Measurements from ENCODE around the gene OASL. TPM values are rescaled to one million over a fixed set of nuclear protein-coding genes. Genes with fewer than 3 reads are reported as not detected.

The OASL gene
- polyA plus RNA-seq, 1 of the 3 experiments (the other 2 are of a cell fraction): 0.41 TPM

- Histone ChIP-seq H3K4me1 (ENCODE audit: control insufficient read depth in 1 of 2, insufficient read depth in 2 of 2, low read depth in 1 of 2, low read length in 1 of 2) (peaks cover 0 to 2% of the 10 kb centered on the region in 2 experiments; a peak in 1 of 4 replicates), H3K79me2 (ENCODE audit: insufficient read depth) (no peaks in the 10 kb centered on the region), H3K9me2 (no peaks in the 10 kb centered on the region), H3K36me3 (replicated peaks in 1 of 2; ENCODE audit: control insufficient read depth in 1 of 2, insufficient read depth in 2 of 2, low read length in 1 of 2) (no peaks in the 10 kb centered on the region), H3K9ac (no peak overlapping the region), H3K4me2 (no peak overlapping the region), H3K4me3 (ENCODE audit: low read depth in 2 of 2, low read length in 1 of 2) (no peak overlapping the region), H4K20me1 (ENCODE audit: insufficient read depth) (no peaks in the 10 kb centered on the region), H3K9me3 (no peaks in the 10 kb centered on the region), H2AFZ (ENCODE audit: low read depth) (no peak overlapping the region), H3F3A (replicated peaks; ENCODE audit: insufficient read depth) (no peaks in the 10 kb centered on the region), H3K27me3 (ENCODE audit: insufficient read depth) (no peaks in the 10 kb centered on the region), H3K27ac (ENCODE audit: low read depth in 2 of 2, low read length in 1 of 2) (no peak overlapping the region)
- 21% methylated on average over 1 of the region's 1 CpG for whole genome bisulfite sequencing (ENCODE audit: low lambda C conversion rate)
- ChIA-PET CTCF (no interaction called here), POLR2A (no interaction called here)
- no peak for DNase-seq
- TF ChIP-seq TCF12 (IDR thresholded peaks at IDR 0.05): no peak
- TF ChIP-seq, protein P1, sequence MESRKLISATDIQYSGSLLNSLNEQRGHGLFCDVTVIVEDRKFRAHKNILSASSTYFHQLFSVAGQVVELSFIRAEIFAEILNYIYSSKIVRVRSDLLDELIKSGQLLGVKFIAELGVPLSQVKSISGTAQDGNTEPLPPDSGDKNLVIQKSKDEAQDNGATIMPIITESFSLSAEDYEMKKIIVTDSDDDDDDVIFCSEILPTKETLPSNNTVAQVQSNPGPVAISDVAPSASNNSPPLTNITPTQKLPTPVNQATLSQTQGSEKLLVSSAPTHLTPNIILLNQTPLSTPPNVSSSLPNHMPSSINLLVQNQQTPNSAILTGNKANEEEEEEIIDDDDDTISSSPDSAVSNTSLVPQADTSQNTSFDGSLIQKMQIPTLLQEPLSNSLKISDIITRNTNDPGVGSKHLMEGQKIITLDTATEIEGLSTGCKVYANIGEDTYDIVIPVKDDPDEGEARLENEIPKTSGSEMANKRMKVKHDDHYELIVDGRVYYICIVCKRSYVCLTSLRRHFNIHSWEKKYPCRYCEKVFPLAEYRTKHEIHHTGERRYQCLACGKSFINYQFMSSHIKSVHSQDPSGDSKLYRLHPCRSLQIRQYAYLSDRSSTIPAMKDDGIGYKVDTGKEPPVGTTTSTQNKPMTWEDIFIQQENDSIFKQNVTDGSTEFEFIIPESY (IDR thresholded peaks at IDR 0.05; ENCODE audit: borderline replicate concordance, low read depth): no peak
- TF ChIP-seq ELF1 (IDR thresholded peaks at IDR 0.05): no peak
- TF ChIP-seq RAD21 (IDR thresholded peaks at IDR 0.05; ENCODE audit: low read length): no peak
- no peak for TF ChIP-seq RCOR1 (IDR thresholded peaks at IDR 0.05; ENCODE audit: low read length)
- TF ChIP-seq SMC3 (IDR thresholded peaks at IDR 0.05; ENCODE audit: low read depth, low read length): no peak
- TF ChIP-seq CHD2 (IDR thresholded peaks at IDR 0.05; ENCODE audit: low read length, partially characterized antibody): no peak
- no peak for TF ChIP-seq MAX (IDR thresholded peaks at IDR 0.05; ENCODE audit: low read depth)
- no peak for TF ChIP-seq EZH2phosphoT487 (IDR thresholded peaks at IDR 0.05; ENCODE audit: borderline replicate concordance, low read depth)
- TF ChIP-seq, protein P2, sequence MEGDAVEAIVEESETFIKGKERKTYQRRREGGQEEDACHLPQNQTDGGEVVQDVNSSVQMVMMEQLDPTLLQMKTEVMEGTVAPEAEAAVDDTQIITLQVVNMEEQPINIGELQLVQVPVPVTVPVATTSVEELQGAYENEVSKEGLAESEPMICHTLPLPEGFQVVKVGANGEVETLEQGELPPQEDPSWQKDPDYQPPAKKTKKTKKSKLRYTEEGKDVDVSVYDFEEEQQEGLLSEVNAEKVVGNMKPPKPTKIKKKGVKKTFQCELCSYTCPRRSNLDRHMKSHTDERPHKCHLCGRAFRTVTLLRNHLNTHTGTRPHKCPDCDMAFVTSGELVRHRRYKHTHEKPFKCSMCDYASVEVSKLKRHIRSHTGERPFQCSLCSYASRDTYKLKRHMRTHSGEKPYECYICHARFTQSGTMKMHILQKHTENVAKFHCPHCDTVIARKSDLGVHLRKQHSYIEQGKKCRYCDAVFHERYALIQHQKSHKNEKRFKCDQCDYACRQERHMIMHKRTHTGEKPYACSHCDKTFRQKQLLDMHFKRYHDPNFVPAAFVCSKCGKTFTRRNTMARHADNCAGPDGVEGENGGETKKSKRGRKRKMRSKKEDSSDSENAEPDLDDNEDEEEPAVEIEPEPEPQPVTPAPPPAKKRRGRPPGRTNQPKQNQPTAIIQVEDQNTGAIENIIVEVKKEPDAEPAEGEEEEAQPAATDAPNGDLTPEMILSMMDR (IDR thresholded peaks at IDR 0.05): no peak
- TF ChIP-seq NFIC (IDR thresholded peaks at IDR 0.05; ENCODE audit: borderline replicate concordance): no peak
These were observed 25.1 kb upstream of the OASL start for GRCh38 chr12:121064116-121064515.

- Histone ChIP-seq H3K36me3 (replicated peaks in 1 of 2; ENCODE audit: control insufficient read depth in 1 of 2, insufficient read depth in 2 of 2, low read length in 1 of 2) (no peaks in the 10 kb centered on the region), H3K9me2 (no peaks in the 10 kb centered on the region), H3F3A (replicated peaks; ENCODE audit: insufficient read depth) (no peaks in the 10 kb centered on the region), H4K20me1 (ENCODE audit: insufficient read depth) (no peaks in the 10 kb centered on the region), H2AFZ (ENCODE audit: low read depth) (no peak overlapping the region), H3K4me2 (no peak overlapping the region), H3K9ac (no peak overlapping the region), H3K27me3 (ENCODE audit: insufficient read depth) (no peaks in the 10 kb centered on the region), H3K4me1 (ENCODE audit: control insufficient read depth in 1 of 2, insufficient read depth in 2 of 2, low read depth in 1 of 2, low read length in 1 of 2) (peaks cover 0 to 2% of the 10 kb centered on the region in 2 experiments; a peak in 1 of 4 replicates), H3K4me3 (ENCODE audit: low read depth in 2 of 2, low read length in 1 of 2) (no peak overlapping the region), H3K27ac (ENCODE audit: low read depth in 2 of 2, low read length in 1 of 2) (no peak overlapping the region), H3K9me3 (no peaks in the 10 kb centered on the region), H3K79me2 (ENCODE audit: insufficient read depth) (no peaks in the 10 kb centered on the region)
- POLR2A ChIA-PET: no interaction called here
- DNase-seq: no peak
- CTCF ChIA-PET: interaction anchor here (1.1 to 6.7 kb wide), 7 partner anchors 12 to 168 kb away, joined by 3 to 59 read pairs (median 7); no protein-coding TSS in a partner anchor
- TF ChIP-seq EZH2phosphoT487 (IDR thresholded peaks at IDR 0.05; ENCODE audit: borderline replicate concordance, low read depth) (no peak), NRF1 (IDR thresholded peaks at IDR 0.05; ENCODE audit: low read depth, low read length) (no peak), RFX5 (IDR thresholded peaks at IDR 0.05; ENCODE audit: low read length) (no peak), TCF12 (IDR thresholded peaks at IDR 0.05) (no peak), POLR2AphosphoS5 (IDR thresholded peaks at IDR 0.05; ENCODE audit: low read depth, low read length) (no peak), CHD2 (IDR thresholded peaks at IDR 0.05; ENCODE audit: low read length, partially characterized antibody) (no peak), ELF1 (IDR thresholded peaks at IDR 0.05) (no peak), GABPA (IDR thresholded peaks at IDR 0.05; ENCODE audit: low read depth) (no peak), TEAD4 (IDR thresholded peaks at IDR 0.05; ENCODE audit: borderline replicate concordance, insufficient read depth) (no peak), MEF2A (IDR thresholded peaks at IDR 0.05; ENCODE audit: borderline replicate concordance, low read depth) (no peak), FOSL2 (IDR thresholded peaks at IDR 0.05; ENCODE audit: borderline replicate concordance, low read depth) (no peak), MXI1 (IDR thresholded peaks at IDR 0.05; ENCODE audit: low read depth, low read length) (no peak), FOXJ3 (CRISPR knock-in tag; IDR thresholded peaks at IDR 0.05) (no peak), RXRA (IDR thresholded peaks at IDR 0.05; ENCODE audit: borderline replicate concordance, low read depth) (no peak)
- TF ChIP-seq, protein P1 (IDR thresholded peaks at IDR 0.05; ENCODE audit: borderline replicate concordance, low read depth): no peak
- whole genome bisulfite sequencing (ENCODE audit: low lambda C conversion rate): 71% methylated on average over 11 of the region's 11 CpGs
These were observed 23.5 kb upstream of the OASL start for GRCh38 chr12:121062391-121063045.

Measured in SK-N-SH (cell line).